NCI-H2107 treated with DMSO at 0.1 percent for 48 hours (cell line): Measurements from ENCODE around the gene RCVRN.

Experiments used
- DNase-seq: peaks from one replicate; lab custom pipeline; 2025; ENCODE audit not compliant: unreplicated experiment; lab: John Stamatoyannopoulos, UW

RCVRN gene

DNA sequence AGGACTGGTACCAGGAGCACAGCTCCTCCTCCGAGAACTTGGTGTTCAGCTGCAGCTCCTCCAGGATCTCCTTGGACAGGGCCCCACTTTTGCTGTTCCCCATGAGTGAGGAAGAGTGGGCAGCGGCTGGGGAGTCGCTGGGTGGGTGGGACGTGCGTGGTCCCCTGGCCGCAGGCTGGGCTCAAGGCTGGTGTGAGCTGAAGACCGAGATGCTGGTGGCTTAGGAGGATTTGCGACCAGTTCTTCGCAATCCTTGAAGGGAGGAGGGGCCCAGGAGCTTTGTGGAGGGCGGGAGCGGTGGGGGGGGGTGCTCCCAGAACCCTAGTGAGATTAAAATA is at the start of gene RCVRN:
Gene RCVRN, minus strand, starts transcription at position 194 of the 338 bp plus-strand sequence. Its CDS starts 91 bp downstream, at position 103.
- no peak for DNase-seq

- DNase-seq: no peak
These were observed 48.4 kb upstream of the RCVRN start for GRCh38 chr17:9953492-9953891.

- no peak for DNase-seq
These were observed 46.7 kb upstream of the RCVRN start for GRCh38 chr17:9951803-9952202.

DNA sequence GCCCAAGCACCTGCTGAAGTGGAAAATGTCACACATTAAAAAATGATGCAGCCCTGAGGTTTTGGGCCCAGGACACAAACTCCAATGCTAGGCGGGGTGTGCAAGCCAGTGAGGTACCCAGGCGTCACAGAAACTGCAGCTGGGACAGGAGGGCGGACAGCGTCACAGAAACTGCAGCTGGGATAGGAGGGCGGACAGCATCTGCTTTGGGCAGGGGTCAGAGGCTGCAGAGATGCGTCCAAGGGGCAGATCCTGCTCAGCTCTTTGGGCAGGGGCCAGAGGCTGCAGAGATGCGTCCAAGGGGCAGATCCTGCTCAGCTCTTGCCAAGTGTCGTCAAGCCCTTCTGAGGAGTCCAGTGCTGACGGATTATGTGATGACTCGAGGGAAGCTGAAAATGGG is 43.9 kb upstream of the RCVRN start:
- no peak for DNase-seq

DNA sequence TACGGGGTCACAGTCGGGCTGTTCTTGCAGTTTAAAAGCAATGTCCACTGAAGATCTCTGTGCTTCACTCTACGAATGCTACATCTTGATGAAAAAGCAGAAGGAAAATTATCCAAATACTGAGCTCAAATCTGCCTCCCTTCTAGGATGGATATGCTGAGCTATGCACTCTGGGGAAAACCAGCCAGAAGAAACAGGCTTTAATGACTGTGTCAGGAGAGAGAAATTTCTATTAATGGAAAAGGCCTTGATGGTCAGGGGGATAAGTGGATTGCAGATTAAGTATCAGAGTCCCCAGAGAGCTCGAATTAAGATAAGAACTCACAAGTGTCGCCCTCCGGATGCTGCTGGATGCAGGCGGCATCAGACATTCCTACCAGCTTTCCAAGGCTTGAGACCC is 39.6 kb upstream of the RCVRN start:
- DNase-seq: no peak

DNA sequence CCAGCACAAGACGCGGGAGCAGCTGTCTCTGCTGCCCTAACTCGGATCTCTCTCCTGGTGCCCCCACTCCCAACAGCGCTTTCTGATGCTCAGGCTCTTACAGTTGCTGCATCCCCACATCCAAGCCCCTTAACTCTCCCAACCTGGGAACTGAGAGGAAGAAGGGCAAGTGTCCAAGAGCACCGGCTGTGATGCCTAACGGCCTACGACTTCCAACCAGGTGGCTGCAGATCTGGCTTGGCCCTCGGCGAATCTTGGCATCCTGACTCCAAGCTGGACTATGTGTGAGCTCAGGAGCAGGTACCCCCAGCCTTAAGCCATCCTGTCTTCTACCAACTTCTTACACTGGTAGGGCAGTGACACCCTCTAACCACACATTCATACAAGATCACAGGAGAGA is 38.3 kb upstream of the RCVRN start:
- DNase-seq: no peak

DNA sequence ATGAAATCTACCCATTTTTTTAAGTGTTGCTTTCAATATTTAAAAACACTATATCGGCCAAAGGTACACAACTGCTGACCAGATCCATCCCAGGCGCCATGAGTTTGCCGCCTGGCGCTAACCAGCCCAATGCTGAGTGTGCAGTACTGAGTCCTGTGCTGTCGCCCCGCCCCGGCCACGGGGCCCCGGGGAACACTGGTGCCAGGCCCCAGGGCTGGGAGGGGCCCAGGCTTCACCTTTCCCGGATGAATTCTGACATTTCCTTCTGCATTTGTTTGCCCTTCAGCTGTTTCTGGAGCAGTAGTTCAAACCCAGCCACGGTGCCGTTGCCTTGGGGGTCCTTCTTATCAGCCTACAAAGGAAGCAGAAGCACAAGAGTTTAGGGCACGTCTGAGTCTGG is 37.8 kb upstream of the RCVRN start:
- DNase-seq: no peak

- no peak for DNase-seq
These were observed 36.2 kb upstream of the RCVRN start for GRCh38 chr17:9941305-9941704.

DNA sequence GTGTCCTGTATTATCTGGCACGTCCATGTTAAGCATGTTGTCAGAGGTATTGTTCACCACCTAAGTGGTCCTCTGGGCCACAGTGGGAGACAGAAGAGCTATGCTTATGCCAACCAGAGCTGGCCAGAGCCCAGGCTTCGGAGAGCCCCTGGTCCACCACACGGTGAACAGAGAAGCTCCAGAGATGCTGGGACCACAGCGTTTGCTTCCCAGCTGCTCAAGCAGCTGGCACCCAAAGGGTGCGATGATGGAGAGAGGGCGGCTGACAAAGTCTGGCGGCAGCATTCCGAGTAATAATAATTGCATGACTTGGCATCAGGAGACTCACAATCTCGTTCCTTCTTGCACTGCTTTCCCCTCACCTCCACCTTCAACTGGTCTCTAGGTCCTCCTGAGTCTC is 35.8 kb upstream of the RCVRN start:
- DNase-seq: no peak

DNA sequence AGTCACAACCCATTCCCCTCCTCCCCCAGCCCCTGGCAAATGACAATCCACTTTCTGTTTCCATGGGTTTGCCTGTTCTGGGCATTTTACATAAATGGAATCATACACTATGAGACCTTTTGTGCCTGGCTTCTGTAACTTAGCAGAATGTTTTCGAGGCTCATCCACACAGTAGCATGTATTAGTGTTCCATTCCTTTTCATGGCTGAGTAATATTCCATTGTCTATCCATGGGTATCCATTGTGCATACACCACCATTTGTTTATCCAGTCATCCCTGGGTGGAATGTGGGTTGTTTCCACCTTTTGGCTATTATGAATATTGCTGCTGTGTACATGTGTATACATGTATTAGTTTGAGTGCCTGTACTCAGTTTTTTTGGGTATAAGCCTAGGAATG is 33.7 kb upstream of the RCVRN start:
- no peak for DNase-seq

DNA sequence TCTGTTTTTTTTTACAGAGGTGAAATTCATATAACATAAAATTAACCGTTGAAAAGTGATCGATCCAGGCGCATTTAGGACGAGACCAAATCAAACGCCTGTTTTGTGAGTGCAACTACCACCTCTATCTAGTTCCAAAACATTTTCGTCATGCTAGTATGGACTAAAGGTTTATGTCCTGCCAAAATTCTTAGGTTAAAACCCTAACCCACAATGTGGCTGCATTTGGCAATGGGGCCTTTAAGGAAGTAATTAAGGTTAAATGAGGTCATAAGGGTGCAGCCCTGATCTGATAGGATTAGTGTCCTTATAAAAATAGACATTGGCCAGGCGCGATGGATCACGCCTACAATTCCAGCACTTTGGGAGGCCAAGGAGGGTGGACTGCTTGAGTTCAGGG is 32.8 kb upstream of the RCVRN start:
- DNase-seq: no peak

GRCh38 chr17:9937241-9937761 is 32.2 kb upstream of the RCVRN start:
- no peak for DNase-seq

- DNase-seq: no peak
These were observed 31.0 kb upstream of the RCVRN start for GRCh38 chr17:9936095-9936494.

DNA sequence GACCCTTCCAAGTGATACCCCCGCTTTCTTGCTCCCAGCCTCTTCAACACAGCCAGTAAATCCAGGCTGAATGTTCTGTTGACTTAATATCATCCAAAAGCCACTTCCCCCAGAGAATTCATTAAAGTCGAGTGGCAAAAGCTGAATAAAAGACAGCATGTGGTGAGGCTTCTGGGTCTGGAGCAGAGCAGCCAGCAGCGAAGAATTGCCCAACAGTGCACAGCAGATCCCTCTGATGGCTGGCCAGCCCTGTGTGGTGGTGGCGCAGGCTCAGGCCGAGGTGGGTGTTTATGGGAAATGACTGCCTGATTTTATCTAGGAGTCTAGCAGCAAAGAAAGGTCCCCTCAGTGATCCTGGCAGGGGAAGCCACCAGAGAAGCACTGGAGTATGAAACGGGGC is 30.3 kb upstream of the RCVRN start:
- no peak for DNase-seq

GRCh38 chr17:9934331-9934730 is 29.3 kb upstream of the RCVRN start:
- DNase-seq: no peak

GRCh38 chr17:9932491-9932890 is 27.4 kb upstream of the RCVRN start:
- no peak for DNase-seq

DNA sequence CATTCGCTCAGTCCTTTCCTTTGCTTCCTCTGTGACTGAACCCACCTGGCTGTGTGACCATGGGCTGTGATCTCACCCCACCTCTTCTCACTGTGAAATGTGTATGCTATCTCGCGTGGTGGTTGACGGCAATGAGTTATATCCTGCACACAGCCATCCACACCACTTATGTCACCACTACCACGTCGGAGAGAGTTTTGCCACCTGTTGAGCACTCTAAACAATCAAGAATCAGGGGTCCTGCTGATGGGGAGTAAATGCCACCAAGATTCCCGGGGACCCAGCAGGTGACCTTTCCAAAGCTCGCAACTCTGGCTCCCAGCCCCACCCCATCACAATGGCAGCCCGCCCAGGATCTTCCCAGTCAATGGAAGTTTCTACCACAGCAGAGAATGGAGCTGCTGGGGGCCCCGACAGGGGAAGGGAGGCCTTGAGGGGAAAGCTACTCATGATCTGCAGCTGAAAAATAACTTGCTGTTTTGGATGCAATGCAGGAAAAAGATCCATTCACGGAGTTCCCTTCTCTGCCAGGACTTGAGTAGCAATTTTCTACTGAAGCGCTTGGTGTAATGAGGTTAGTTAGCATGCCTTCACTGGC is 26.2 kb upstream of the RCVRN start:
- no peak for DNase-seq

GRCh38 chr17:9929871-9930270 is 24.8 kb upstream of the RCVRN start:
- DNase-seq: no peak

- DNase-seq: no peak
These were observed 23.7 kb upstream of the RCVRN start for GRCh38 chr17:9928601-9929333.

DNA sequence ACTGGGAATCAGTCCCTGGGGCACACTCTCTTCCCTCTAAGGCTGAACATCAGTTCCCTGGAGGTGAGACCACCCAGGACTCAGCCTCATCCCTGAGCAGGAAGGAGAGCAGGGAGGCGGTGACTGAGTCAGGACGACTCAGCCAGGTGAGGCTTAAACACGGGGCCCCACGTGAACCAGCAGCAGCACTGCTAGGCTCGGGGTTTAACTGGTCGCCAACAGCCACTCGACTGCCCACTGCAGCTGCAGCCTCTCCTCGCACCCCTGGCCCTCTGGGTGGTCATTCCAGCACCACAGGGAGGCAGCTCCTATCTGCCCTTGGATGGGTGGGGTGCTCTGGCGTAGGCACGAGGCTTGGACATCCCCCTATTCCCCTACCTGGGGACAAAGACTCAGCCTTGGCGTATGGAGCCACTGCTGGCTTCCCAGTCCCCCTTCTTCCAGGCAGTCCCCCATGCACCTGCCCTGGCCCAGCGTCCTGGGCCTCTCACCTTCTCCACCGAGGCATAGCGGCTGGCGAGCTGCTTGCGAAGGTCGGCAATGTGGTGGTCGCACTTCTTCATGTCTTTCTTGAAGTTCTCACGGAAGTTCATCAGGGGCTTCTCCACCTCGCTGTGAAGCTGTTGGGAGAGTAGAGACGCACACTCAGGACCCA is 21.2 kb upstream of the RCVRN start:
- no peak for DNase-seq

DNA sequence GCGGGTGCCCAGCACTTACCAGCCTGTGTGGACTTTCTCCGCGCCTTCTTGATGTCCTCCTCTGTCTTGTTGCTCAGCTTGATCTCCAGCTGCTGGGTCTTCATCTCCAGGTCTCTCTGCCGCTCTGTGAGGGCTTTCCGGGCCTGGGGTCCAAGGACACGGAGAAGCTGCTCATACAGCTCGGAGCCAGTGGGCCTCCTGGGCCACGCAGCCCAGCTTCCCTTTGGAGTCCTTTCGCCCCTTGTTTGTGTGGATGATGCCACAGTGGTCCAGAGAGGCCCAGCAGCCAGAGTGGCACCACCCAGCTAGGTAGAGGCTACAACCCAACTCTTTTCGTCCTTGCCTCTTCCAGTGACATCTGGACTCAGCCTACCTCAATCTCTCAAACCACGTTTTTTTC is 20.4 kb upstream of the RCVRN start:
- no peak for DNase-seq

DNA sequence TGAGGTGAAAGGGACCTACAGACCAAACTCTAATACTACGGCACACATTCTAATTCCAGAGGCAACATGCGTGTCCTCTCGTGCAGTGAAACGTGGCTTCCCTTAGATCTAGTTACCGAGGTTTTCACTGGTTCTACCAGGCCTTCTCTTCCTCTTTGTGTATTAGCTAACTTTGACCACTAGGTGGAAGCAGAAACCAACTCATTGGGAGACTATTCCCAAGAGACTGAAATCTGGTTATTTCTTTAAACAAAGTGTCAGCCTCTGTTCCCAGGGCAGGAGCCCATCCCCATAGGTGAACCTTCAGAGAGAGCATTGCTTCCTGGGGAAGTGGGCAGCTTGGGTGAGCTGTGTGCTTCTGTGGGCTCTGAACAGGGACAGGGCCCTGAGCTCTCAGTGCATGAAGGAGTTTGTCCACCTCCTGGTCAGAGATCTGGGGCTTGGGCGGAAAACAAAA is 19.7 kb upstream of the RCVRN start:
- DNase-seq: peak; percentile 17
